GM12878 (cell line): ENCODE data around the gene UNC13B. TPM values are rescaled to one million over a fixed set of nuclear protein-coding genes. Genes with fewer than 3 reads are reported as not detected.
A peak's percentile ranks its signal among the peaks of the same experiment; 100 is the strongest.

Experiments
- ATAC-seq: fragments of 200-7000 bp; cut with Tn5 transposase; 3 replicates; pipeline ENCODE4 v1.9.1; 2020; ENCODE audit warnings: mild to moderate bottlenecking, moderate library complexity
- BruUV-seq: library from RNA; stranded (reverse); fragments of 400-500 nt; replicated peaks from 2 replicates; lab custom pipeline; 2021; lab: Mats Ljungman, UMichigan
- CTCF ChIA-PET: fragments of 300-600 bp; sonication (Branson Sonifier 250); formaldehyde crosslinking; extraction: SDS; loops from one replicate; lab custom pipeline; 2021; ENCODE audit warnings: inconsistent platforms; lab: Yijun Ruan, JAX
- POLR2A ChIA-PET: fragments of 350-600 bp; formaldehyde crosslinking; extraction: SDS; loops from one replicate; lab custom pipeline; 2021; ENCODE audit warnings: inconsistent platforms; lab: Charles Lee
- RAD21 ChIA-PET: fragments of 300-600 bp; sonication (Branson Sonifier 250); formaldehyde crosslinking; loops from one replicate; lab custom pipeline; 2023; ENCODE audit warnings: antibody characterized with exemption; ENCODE audit not compliant: unreplicated experiment; lab: Charles Lee
- SMC1A ChIA-PET: fragments of 300-600 bp; sonication (Branson Sonifier 250); formaldehyde crosslinking; loops from one replicate; lab custom pipeline; 2023; ENCODE audit not compliant: unreplicated experiment, uncharacterized antibody; lab: Charles Lee
- DNase-seq: peaks from one replicate; pipeline ENCODE4 v3.0.0-alpha.2; 2011; ENCODE audit warnings: low read depth, low spot score
- FAIRE-seq: peaks from 3 replicates; lab custom pipeline; 2011; peaks lifted over from hg19 to GRCh38; lab: Jason Lieb, UNC
- H2AFZ ChIP-seq: 2 replicates; pipeline ENCODE4 v1.6.0; 2011; ENCODE audit warnings: low read depth, low read length, control low read depth; ENCODE audit not compliant: control insufficient read depth
- H3K27ac ChIP-seq: 2 replicates; pipeline ENCODE4 v1.5.1; 2011; ENCODE audit warnings: control low read depth; ENCODE audit not compliant: control insufficient read depth, insufficient read depth
- H3K27me3 ChIP-seq, 2 experiments: replicated peaks in 1 of 2; 2 replicates each; pipeline versions ENCODE4 v1.6.0 to v1.6.1; 2011; ENCODE audit warnings: low read length in 1 of 2; ENCODE audit not compliant: control insufficient read depth in 2 of 2, insufficient read depth in 2 of 2
- H3K36me3 ChIP-seq, 2 experiments: 2 replicates each; pipeline ENCODE4 v1.5.1; 2011; ENCODE audit warnings: low read length in 1 of 2; ENCODE audit not compliant: control insufficient read depth in 2 of 2, insufficient read depth in 2 of 2
- H3K4me1 ChIP-seq: 2 replicates; pipeline ENCODE4 v1.6.1; 2011; ENCODE audit warnings: mild to moderate bottlenecking, low read length, moderate library complexity, mixed read lengths; ENCODE audit not compliant: control insufficient read depth, insufficient read depth
- H3K4me2 ChIP-seq: 2 replicates; pipeline ENCODE4 v1.6.0; 2011; ENCODE audit warnings: control low read depth; ENCODE audit not compliant: control insufficient read depth, insufficient read depth
- H3K4me3 ChIP-seq: fragments of 200-600 bp; sonication (generic); 2 replicates; pipeline ENCODE4 v1.5.1; 2016
- H3K79me2 ChIP-seq: 2 replicates; pipeline ENCODE4 v1.6.0; 2011; ENCODE audit warnings: low read length; ENCODE audit not compliant: control insufficient read depth, insufficient read depth
- H3K9ac ChIP-seq: 2 replicates; pipeline ENCODE4 v1.8.0; 2011; ENCODE audit warnings: low read length, control low read depth, mixed read lengths; ENCODE audit not compliant: control insufficient read depth, insufficient read depth
- H3K9me3 ChIP-seq: replicated peaks from 3 replicates; pipeline ENCODE4 v1.5.1; 2011; ENCODE audit warnings: mild to moderate bottlenecking, low read length; ENCODE audit not compliant: control insufficient read depth, insufficient read depth
- H4K20me1 ChIP-seq: 2 replicates; pipeline ENCODE4 v1.6.0; 2011; ENCODE audit not compliant: control insufficient read depth, insufficient read depth
- CTCF ChIP-seq, 3 experiments: IDR thresholded peaks in 2 of 3; conservative IDR thresholded peaks in 1 of 3; 2 replicates each; pipeline ENCODE4 v1.5.1; 2011; ENCODE audit warnings: low read depth in 3 of 3, low read length in 3 of 3, mild to moderate bottlenecking in 3 of 3, control low read depth in 2 of 3, moderate library complexity in 2 of 3, inconsistent platforms in 1 of 3, mixed read lengths in 1 of 3; ENCODE audit not compliant: control insufficient read depth in 2 of 3, insufficient read depth in 1 of 3; ENCODE audit errors: extremely low read depth in 1 of 3
- EED ChIP-seq: sonication (generic); IDR thresholded peaks from 2 replicates; pipeline ENCODE4 v1.6.1; 2016; ENCODE audit warnings: antibody characterized with exemption, low read depth
- RAD21 ChIP-seq: IDR thresholded peaks from 2 replicates; pipeline ENCODE4 v1.6.1; 2011; ENCODE audit warnings: mild to moderate bottlenecking, low read depth, low read length, moderate library complexity; ENCODE audit not compliant: insufficient read depth
- ZBTB40 ChIP-seq: fragments of 450-650 bp; IDR thresholded peaks from 2 replicates; pipeline ENCODE4 v1.6.1; 2016; ENCODE audit warnings: mild to moderate bottlenecking, moderate library complexity, borderline replicate concordance
- ZNF24 ChIP-seq: fragments of 450-650 bp; IDR thresholded peaks from 2 replicates; pipeline ENCODE4 v1.6.1; 2017; ENCODE audit warnings: antibody characterized with exemption, mild to moderate bottlenecking
- WGBS: methylation state at CpG from one replicate; pipeline ENCODE4 v1.1.6; 2016; ENCODE audit warnings: low lambda C conversion rate; ENCODE audit not compliant: insufficient replicate concordance, insufficient coverage; ENCODE audit errors: missing lambda C conversion rate; 5-methylcytosine and 5-hydroxymethylcytosine counted together
- in situ Hi-C: fragments of 300-500 bp; cut with MboI; formaldehyde crosslinking; loops from 9 replicates; pipeline ENCODE4 v1.14.3; 2018; ENCODE audit warnings: mixed read lengths
- intact Hi-C: fragments of 100-400 bp; cut with micrococcal nuclease; formaldehyde crosslinking; loops from one replicate; pipeline ENCODE4 v1.14.2; 2022; ENCODE audit not compliant: unreplicated experiment
- polyA plus RNA-seq, 11 experiments: library from polyadenylated mRNA; depleted of rRNA in 4 of 11; unstranded in 6 of 11; stranded (reverse) in 5 of 11; fragments of >200 nt; fragmentation: Nextera tagmentation in 4 of 11; fragmentation: Illumina TruSeq in 1 of 11; extraction: Ambion mirVana in 4 of 11; extraction: Trizol in 1 of 11; gene quantifications; 1 replicate in 1 of 11; 2 replicates in 10 of 11; pipeline versions ENCODE4 v1.2.1 to v1.2.3, GENCODE V29; 2011 to 2016; ENCODE audit warnings: inconsistent platforms in 2 of 11, missing spikeins in 2 of 11, low read depth in 1 of 11
- total RNA-seq, 4 experiments: library from RNA; depleted of rRNA in 3 of 4; stranded (reverse); fragments of >200 nt in 3 of 4; fragmentation: Illumina TruSeq in 1 of 4; extraction: Trizol in 1 of 4; gene quantifications; 2 replicates each; pipeline versions ENCODE4 v1.2.1 to v1.2.3, GENCODE V29; 2013 to 2021
- TF ChIP-seq, protein P1 (sequence below): IDR thresholded peaks from 2 replicates; pipeline ENCODE4 v1.6.1; 2012; ENCODE audit warnings: improper control_type of control experiment, low read depth, low read length; ENCODE audit not compliant: insufficient replicate concordance
- TF ChIP-seq, protein P2 (sequence below): fragments of 450-650 bp; IDR thresholded peaks from 2 replicates; pipeline ENCODE4 v1.6.1; 2017; ENCODE audit warnings: mild to moderate bottlenecking, moderate library complexity

Gene UNC13B
- total and polyA plus RNA-seq, 10 of the 15 experiments (the other 5 are each of a cell fraction or from before 2014, with no cell fraction given), result under 0.01 to 0.42 (median 0.06) TPM; not detected in 4

- no peak overlapping the region for H3K9ac ChIP-seq
- H3K36me3 ChIP-seq, result no peaks in the 10 kb centered on the region
- ChIA-PET CTCF (interaction anchor here (0.6 to 2.0 kb wide), 3 partner anchors 13 to 360 kb away, joined by 3 to 5 read pairs (median 4); no protein-coding TSS in a partner anchor), POLR2A (no interaction called here), RAD21 (no interaction called here), SMC1A (no interaction called here)
- H3K4me1 ChIP-seq, result no peaks in the 10 kb centered on the region
- ATAC-seq (no peak), FAIRE-seq (no peak), DNase-seq (no peak)
- H3K9me3 ChIP-seq, result peaks cover 2% of the 10 kb centered on the region; the same call in 1 of the 3 replicates
- H2AFZ ChIP-seq, result no peak overlapping the region
- no TSS peak for BruUV-seq
- H3K4me3 ChIP-seq, result no peak overlapping the region
- H4K20me1 ChIP-seq, result no peaks in the 10 kb centered on the region
- no peak overlapping the region for H3K27ac ChIP-seq
- in situ Hi-C loops, result no loop called here
- no peak overlapping the region for H3K4me2 ChIP-seq
- intact Hi-C loops, result no loop called here
- WGBS, result 29% methylated on average over 4 of the region's 4 CpGs
- no peaks in the 10 kb centered on the region for H3K27me3 ChIP-seq
- H3K79me2 ChIP-seq, result no peaks in the 10 kb centered on the region
- TF ChIP-seq ZNF24 (no peak), EED (no peak), ZBTB40 (no peak), CTCF (IDR thresholded peaks at IDR 0.05 in 2 of 3, conservative IDR thresholded peaks at IDR 0.05 in 1 of 3; ENCODE audit: control insufficient read depth in 2 of 3, extremely low read depth in 1 of 3, insufficient read depth in 1 of 3, low read depth in 3 of 3, low read length in 3 of 3) (peak in 1 of 3 experiments; percentile 23; a peak in 1 of 6 replicates), RAD21 (peak; percentile 21; the same call in 1 of the 2 replicates)
- TF ChIP-seq, protein P1, sequence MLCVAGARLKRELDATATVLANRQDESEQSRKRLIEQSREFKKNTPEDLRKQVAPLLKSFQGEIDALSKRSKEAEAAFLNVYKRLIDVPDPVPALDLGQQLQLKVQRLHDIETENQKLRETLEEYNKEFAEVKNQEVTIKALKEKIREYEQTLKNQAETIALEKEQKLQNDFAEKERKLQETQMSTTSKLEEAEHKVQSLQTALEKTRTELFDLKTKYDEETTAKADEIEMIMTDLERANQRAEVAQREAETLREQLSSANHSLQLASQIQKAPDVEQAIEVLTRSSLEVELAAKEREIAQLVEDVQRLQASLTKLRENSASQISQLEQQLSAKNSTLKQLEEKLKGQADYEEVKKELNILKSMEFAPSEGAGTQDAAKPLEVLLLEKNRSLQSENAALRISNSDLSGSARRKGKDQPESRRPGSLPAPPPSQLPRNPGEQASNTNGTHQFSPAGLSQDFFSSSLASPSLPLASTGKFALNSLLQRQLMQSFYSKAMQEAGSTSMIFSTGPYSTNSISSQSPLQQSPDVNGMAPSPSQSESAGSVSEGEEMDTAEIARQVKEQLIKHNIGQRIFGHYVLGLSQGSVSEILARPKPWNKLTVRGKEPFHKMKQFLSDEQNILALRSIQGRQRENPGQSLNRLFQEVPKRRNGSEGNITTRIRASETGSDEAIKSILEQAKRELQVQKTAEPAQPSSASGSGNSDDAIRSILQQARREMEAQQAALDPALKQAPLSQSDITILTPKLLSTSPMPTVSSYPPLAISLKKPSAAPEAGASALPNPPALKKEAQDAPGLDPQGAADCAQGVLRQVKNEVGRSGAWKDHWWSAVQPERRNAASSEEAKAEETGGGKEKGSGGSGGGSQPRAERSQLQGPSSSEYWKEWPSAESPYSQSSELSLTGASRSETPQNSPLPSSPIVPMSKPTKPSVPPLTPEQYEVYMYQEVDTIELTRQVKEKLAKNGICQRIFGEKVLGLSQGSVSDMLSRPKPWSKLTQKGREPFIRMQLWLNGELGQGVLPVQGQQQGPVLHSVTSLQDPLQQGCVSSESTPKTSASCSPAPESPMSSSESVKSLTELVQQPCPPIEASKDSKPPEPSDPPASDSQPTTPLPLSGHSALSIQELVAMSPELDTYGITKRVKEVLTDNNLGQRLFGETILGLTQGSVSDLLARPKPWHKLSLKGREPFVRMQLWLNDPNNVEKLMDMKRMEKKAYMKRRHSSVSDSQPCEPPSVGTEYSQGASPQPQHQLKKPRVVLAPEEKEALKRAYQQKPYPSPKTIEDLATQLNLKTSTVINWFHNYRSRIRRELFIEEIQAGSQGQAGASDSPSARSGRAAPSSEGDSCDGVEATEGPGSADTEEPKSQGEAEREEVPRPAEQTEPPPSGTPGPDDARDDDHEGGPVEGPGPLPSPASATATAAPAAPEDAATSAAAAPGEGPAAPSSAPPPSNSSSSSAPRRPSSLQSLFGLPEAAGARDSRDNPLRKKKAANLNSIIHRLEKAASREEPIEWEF, result no peak
- TF ChIP-seq, protein P2, sequence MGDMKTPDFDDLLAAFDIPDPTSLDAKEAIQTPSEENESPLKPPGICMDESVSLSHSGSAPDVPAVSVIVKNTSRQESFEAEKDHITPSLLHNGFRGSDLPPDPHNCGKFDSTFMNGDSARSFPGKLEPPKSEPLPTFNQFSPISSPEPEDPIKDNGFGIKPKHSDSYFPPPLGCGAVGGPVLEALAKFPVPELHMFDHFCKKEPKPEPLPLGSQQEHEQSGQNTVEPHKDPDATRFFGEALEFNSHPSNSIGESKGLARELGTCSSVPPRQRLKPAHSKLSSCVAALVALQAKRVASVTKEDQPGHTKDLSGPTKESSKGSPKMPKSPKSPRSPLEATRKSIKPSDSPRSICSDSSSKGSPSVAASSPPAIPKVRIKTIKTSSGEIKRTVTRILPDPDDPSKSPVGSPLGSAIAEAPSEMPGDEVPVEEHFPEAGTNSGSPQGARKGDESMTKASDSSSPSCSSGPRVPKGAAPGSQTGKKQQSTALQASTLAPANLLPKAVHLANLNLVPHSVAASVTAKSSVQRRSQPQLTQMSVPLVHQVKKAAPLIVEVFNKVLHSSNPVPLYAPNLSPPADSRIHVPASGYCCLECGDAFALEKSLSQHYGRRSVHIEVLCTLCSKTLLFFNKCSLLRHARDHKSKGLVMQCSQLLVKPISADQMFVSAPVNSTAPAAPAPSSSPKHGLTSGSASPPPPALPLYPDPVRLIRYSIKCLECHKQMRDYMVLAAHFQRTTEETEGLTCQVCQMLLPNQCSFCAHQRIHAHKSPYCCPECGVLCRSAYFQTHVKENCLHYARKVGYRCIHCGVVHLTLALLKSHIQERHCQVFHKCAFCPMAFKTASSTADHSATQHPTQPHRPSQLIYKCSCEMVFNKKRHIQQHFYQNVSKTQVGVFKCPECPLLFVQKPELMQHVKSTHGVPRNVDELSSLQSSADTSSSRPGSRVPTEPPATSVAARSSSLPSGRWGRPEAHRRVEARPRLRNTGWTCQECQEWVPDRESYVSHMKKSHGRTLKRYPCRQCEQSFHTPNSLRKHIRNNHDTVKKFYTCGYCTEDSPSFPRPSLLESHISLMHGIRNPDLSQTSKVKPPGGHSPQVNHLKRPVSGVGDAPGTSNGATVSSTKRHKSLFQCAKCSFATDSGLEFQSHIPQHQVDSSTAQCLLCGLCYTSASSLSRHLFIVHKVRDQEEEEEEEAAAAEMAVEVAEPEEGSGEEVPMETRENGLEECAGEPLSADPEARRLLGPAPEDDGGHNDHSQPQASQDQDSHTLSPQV, result no peak
Observed at GRCh38 chr9:35193762-35194161, 32.0 kb downstream of the UNC13B start.
